ENCODE measurements around the gene RPL23. TPM values are rescaled to one million over a fixed set of nuclear protein-coding genes. Genes with fewer than 3 reads are reported as not detected.

RPL23 gene
- total and polyA plus RNA-seq, 11 donors, result 698 to 2,300 (median 864) TPM

- H3K4me3 ChIP-seq, result no peak overlapping the region
- ATAC-seq, result no peak
These were observed 23.8 kb upstream of the RPL23 start for GRCh38 chr17:38877130-38877851.

GRCh38 chr17:38875477-38876075 lies 22.1 kb upstream of the RPL23 start:
- Histone ChIP-seq H3K9me3 (no peaks in the 10 kb centered on the region), H3K27ac (peak overlapping the region in 11 of 12 donors; percentile 11 to 96 (median 30)), H3K4me1 (peaks cover 24 to 95% (median 75%) of the 10 kb centered on the region in 12 donors), H3K36me3 (peaks cover 0 to 52% (median 20%) of the 10 kb centered on the region in 9 donors), H3K4me3 (peak overlapping the region in 5 of 12 donors; percentile 6 to 83 (median 25)), H3K27me3 (no peaks in the 10 kb centered on the region)
- 50 to 62% (median 53%) methylated on average over 5 of the region's 5 CpGs for WGBS, 4 donors
- intact Hi-C loops (cut with DNase I), result loop anchor here in 5 of 10 donors (2.0 to 10.0 kb wide), 4 partner anchors 21 to 279 kb away; partner anchors contain the start of genes PLXDC1 (in 2 of the 5) and FBXO47 (in 1 of the 5)
- peak in 1 of 5 donors; percentile 48 for DNase-seq
- TF ChIP-seq POLR2A (IDR thresholded peaks at IDR 0.05), result no peak
- no peak for TF ChIP-seq CTCF (IDR thresholded peaks at IDR 0.05)
- ATAC-seq, result no peak

More at GRCh38 chr17:38877130-38877851, 23.8 kb upstream of the RPL23 start:
- Histone ChIP-seq H3K27me3 (no peaks in the 10 kb centered on the region), H3K9me3 (no peaks in the 10 kb centered on the region), H3K36me3 (peaks cover 0 to 67% (median 25%) of the 10 kb centered on the region in 9 donors), H3K4me1 (peaks cover 20 to 99% (median 83%) of the 10 kb centered on the region in 12 donors), H3K27ac (peak overlapping the region in 7 of 12 donors; percentile 2 to 61 (median 41))
- 52 to 61% (median 61%) methylated on average over 5 to 7 of the region's 7 CpGs for WGBS, 4 donors
- intact Hi-C loops (cut with DNase I), result loop anchor here in 3 of 10 donors (10.0 kb wide), 2 partner anchors 88 to 278 kb away; partner anchors contain the start of genes PLXDC1 (in 2 of the 3) and FBXO47 (in 1 of the 3)
- peak in 1 of 5 donors; percentile 51 for DNase-seq
- no peak for TF ChIP-seq POLR2A (IDR thresholded peaks at IDR 0.05)
- TF ChIP-seq CTCF (IDR thresholded peaks at IDR 0.05), result no peak

DNA sequence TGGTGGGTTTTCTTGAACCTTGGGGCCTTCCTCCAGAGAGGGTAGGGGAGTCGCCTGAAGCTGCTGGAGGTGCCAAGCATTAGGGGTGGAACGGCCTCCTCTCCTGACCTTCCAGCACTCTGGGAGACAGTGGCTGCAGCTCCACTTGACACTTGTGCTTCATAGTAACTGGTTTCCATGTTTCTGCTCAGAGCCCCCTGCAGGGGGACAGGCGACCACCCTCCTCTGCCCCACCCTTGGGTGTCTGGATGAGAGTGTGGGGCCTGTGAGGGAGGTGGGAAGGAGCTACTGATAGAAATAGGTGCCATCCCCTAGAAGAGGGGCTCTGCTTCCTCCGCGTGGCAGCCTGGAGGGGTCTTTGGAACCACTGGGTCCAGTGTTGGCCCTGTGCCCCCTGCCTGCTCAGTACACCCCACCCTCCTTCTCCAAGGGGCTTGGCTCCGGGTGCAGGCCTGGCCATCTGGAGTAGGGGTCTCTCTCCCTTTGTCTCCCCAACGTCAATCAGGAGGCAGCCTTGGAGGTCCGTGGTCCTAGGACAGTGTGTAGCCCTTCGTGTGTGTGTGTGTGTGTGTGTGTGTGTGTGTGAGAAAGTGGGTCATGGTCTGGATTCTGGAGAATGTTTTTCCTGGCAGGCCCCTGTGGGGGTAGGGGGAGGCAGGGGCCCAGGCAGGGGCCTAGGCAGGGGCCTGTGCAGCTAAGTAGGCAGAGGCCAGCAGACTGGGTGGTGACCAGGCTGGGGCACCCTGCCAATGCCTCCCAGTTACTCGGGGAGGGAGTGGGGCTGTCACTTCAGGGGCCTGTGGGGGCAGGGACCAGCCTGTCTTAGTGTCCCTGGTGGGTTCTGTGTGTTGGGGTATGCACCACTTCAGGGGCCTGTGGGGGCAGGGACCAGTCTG lies 21.2 kb upstream of the RPL23 start:
- Histone ChIP-seq H3K27ac (peak overlapping the region in 11 of 12 donors; percentile 12 to 96 (median 30)), H3K9me3 (no peaks in the 10 kb centered on the region), H3K36me3 (peaks cover 0 to 43% (median 18%) of the 10 kb centered on the region in 9 donors), H3K4me1 (peaks cover 19 to 87% (median 67%) of the 10 kb centered on the region in 12 donors), H3K27me3 (no peaks in the 10 kb centered on the region), H3K4me3 (peak overlapping the region in 9 of 12 donors; percentile 6 to 83 (median 20))
- DNase-seq, result peak in 1 of 5 donors; percentile 67
- TF ChIP-seq POLR2A (IDR thresholded peaks at IDR 0.05), result no peak
- no peak for TF ChIP-seq CTCF (IDR thresholded peaks at IDR 0.05)
- intact Hi-C loops (cut with DNase I), result loop anchor here in 7 of 10 donors (2.0 to 10.0 kb wide), 10 partner anchors 22 to 280 kb away; partner anchors contain the start of genes PLXDC1 (in 4 of the 7), FBXO47 (in 3 of the 7) and PSMB3 (in 1 of the 7)
- peak in 2 of 4 donors; percentile 3 to 19 for ATAC-seq
- WGBS, 4 donors, result 29 to 42% (median 35%) methylated on average over 6 to 10 of the region's 10 CpGs
